Peyer's patch (tissue), 4 donors: ENCODE measurements around the gene MC2R.

Experiments
- CTCF ChIP-seq, 6 experiments: fragments of 450-650 bp in 4 of 6; fragments of 200-600 bp in 2 of 6; sonication (generic) in 1 of 6; IDR thresholded peaks; one replicate each; pipeline ENCODE4 v1.5.1; 2017 to 2019; ENCODE audit warnings: antibody characterized with exemption in 6 of 6, mild to moderate bottlenecking in 3 of 6, moderate library complexity in 1 of 6
- POLR2A ChIP-seq, 2 donors: fragments of 450-650 bp; IDR thresholded peaks; one replicate each; pipeline ENCODE4 v1.5.1; 2017; ENCODE audit warnings: antibody characterized with exemption in 2 of 2, mild to moderate bottlenecking in 2 of 2, moderate library complexity in 2 of 2

GRCh38 chr18:13914756-13915155 is 580 bp downstream of the MC2R start:
- no peak for TF ChIP-seq CTCF (IDR thresholded peaks at IDR 0.05)
- TF ChIP-seq POLR2A (IDR thresholded peaks at IDR 0.05), result no peak
